Adrenal gland (tissue), 12 donors: Measurements from ENCODE around the gene OR52A1. TPM values are rescaled to one million over a fixed set of nuclear protein-coding genes. Genes with fewer than 3 reads are reported as not detected.

Experiments
- DNase-seq, 7 donors: peaks; one replicate each; pipeline ENCODE4 v3.0.0-alpha.2; 2019 to 2020
- H3K27ac ChIP-seq, 5 donors: fragments of 200-600 bp; sonication (generic) in 4 of 5; 1 replicate in 3 of 5; 2 replicates in 2 of 5; pipeline versions ENCODE4 v1.5.1 to v1.8.0; 2016 to 2020; ENCODE audit warnings: mild to moderate bottlenecking in 1 of 5
- H3K27me3 ChIP-seq: fragments of 200-600 bp; 2 replicates; pipeline ENCODE4 v1.8.0; 2021
- H3K36me3 ChIP-seq, 2 donors: fragments of 200-600 bp; replicated peaks in 1 of 2; 1 replicate in 1 of 2; 2 replicates in 1 of 2; pipeline versions ENCODE4 v1.5.1 to v1.8.0; 2018 to 2022
- H3K4me1 ChIP-seq, 2 donors: fragments of 200-600 bp; replicated peaks in 1 of 2; 1 replicate in 1 of 2; 2 replicates in 1 of 2; pipeline versions ENCODE4 v1.5.1 to v1.8.0; 2018 to 2021
- H3K4me3 ChIP-seq, 4 donors: fragments of 200-600 bp; sonication (generic) in 3 of 4; one replicate each; pipeline ENCODE4 v1.5.1; 2016 to 2018
- H3K9me3 ChIP-seq, 3 donors: fragments of 200-600 bp; sonication (generic) in 1 of 3; replicated peaks in 1 of 3; 1 replicate in 2 of 3; 2 replicates in 1 of 3; pipeline versions ENCODE4 v1.5.1 to v1.8.0; 2016 to 2021
- CTCF ChIP-seq, 6 experiments: fragments of 450-650 bp in 4 of 6; fragments of 200-600 bp in 2 of 6; sonication (generic) in 1 of 6; IDR thresholded peaks; 1 replicate in 5 of 6; 2 replicates in 1 of 6; pipeline versions ENCODE4 v1.5.1 to v1.8.0; 2016 to 2021; ENCODE audit warnings: antibody characterized with exemption in 6 of 6, mild to moderate bottlenecking in 2 of 6, moderate library complexity in 1 of 6
- POLR2A ChIP-seq, 2 donors: fragments of 450-650 bp; IDR thresholded peaks; one replicate each; pipeline ENCODE4 v1.6.1; 2017; ENCODE audit warnings: antibody characterized with exemption in 2 of 2, mild to moderate bottlenecking in 2 of 2, moderate library complexity in 1 of 2
- WGBS, 4 donors: extraction: QIAGEN DNeasy Blood & Tissue Kit in 2 of 4; methylation state at CpG; one replicate each; pipeline versions ENCODE4 v1.1.5 to v1.1.7; 2013 to 2017; 5-methylcytosine and 5-hydroxymethylcytosine counted together
- intact Hi-C, 2 donors: fragments of 100-400 bp; cut with DNase I; formaldehyde crosslinking; loops; one replicate each; pipeline versions ENCODE4 v1.14.1 to v1.15.0; 2022 to 2023
- polyA plus RNA-seq, 3 donors: library from polyadenylated mRNA; stranded (reverse); fragments of 200-250 nt in 2 of 3; fragments of 350-450 nt in 1 of 3; fragmentation: Illumina TruSeq in 1 of 3; extraction: RNeasy Lipid Tissue Mini Kit (QIAGEN cat#74804) in 1 of 3; gene quantifications; one replicate each; pipeline ENCODE4 v1.2.3, GENCODE V29; 2013 to 2014
- total RNA-seq, 9 donors: library from RNA; depleted of rRNA in 4 of 9; stranded (reverse); fragments of >200 nt in 4 of 9; fragments of 120-200 nt in 1 of 9; fragmentation: NEBNext Ultra II Directional in 1 of 9; extraction: Animal tissue kit (Norgen Biotek cat#: 25700) in 1 of 9; gene quantifications; one replicate each; pipeline versions ENCODE4 v1.1.0 to v1.2.4, GENCODE V29; 2013 to 2023
- donor health status: healthy with polysubstance abuse.
- donor health status: Bipolar disorder and iron deficiency.
- donor health status: DM: yes; HTN: yes; CAD: no.
- donor health status: DM: no; HTN: no; CAD: no.
- donor health status: DM: no; HTN: no; CAD: no.
- donor health status: DM: yes; HTN: yes; CAD: no.

Gene OR52A1
- total and polyA plus RNA-seq, 12 donors: not detected

- no peaks in the 10 kb centered on the region for H3K9me3 ChIP-seq
- no peak for DNase-seq
- no peaks in the 10 kb centered on the region for H3K27me3 ChIP-seq
- TF ChIP-seq POLR2A (IDR thresholded peaks at IDR 0.05) (no peak), CTCF (IDR thresholded peaks at IDR 0.05) (no peak)
- no peaks in the 10 kb centered on the region for H3K4me1 ChIP-seq
- H3K36me3 ChIP-seq: no peaks in the 10 kb centered on the region
- 47 to 49% (median 48%) methylated on average over 2 of the region's 2 CpGs for WGBS, 4 donors
- no peak overlapping the region for H3K27ac ChIP-seq
- no peak overlapping the region for H3K4me3 ChIP-seq
- intact Hi-C loops: loop anchor here in 1 of 2 donors (10.0 kb wide), 1 partner anchor 255 kb away; the partner anchor contains the start of gene OR51M1
Measured at GRCh38 chr11:5129457-5129877, 25.1 kb downstream of the OR52A1 start.

- no peak overlapping the region for H3K4me3 ChIP-seq
- no peak overlapping the region for H3K27ac ChIP-seq
- H3K4me1 ChIP-seq: no peaks in the 10 kb centered on the region
- TF ChIP-seq POLR2A (IDR thresholded peaks at IDR 0.05) (no peak), CTCF (IDR thresholded peaks at IDR 0.05) (no peak)
- intact Hi-C loops: loop anchor here in 1 of 2 donors (5.0 to 10.0 kb wide), 2 partner anchors 260 to 682 kb away; partner anchors contain the start of genes OR51M1 and OR52N2
- no peaks in the 10 kb centered on the region for H3K36me3 ChIP-seq
- DNase-seq: no peak
- 48 to 70% (median 56%) methylated on average over 4 of the region's 4 CpGs for WGBS, 4 donors
- no peaks in the 10 kb centered on the region for H3K27me3 ChIP-seq
- H3K9me3 ChIP-seq: no peaks in the 10 kb centered on the region
Measured at GRCh38 chr11:5124891-5125620, 29.5 kb downstream of the OR52A1 start.

GRCh38 chr11:5123802-5124521 lies 30.6 kb downstream of the OR52A1 start:
- Histone ChIP-seq H3K4me1 (no peaks in the 10 kb centered on the region), H3K9me3 (no peaks in the 10 kb centered on the region), H3K4me3 (no peak overlapping the region), H3K36me3 (no peaks in the 10 kb centered on the region), H3K27me3 (no peaks in the 10 kb centered on the region), H3K27ac (no peak overlapping the region)
- WGBS, 4 donors: 3 to 13% (median 5%) methylated on average over 4 of the region's 4 CpGs
- TF ChIP-seq CTCF (IDR thresholded peaks at IDR 0.05): peak; percentile 60 to 84 (median 75)
- TF ChIP-seq POLR2A (IDR thresholded peaks at IDR 0.05): no peak
- peak; percentile 43 to 87 (median 67) for DNase-seq
- intact Hi-C loops: loop anchor here in 1 of 2 donors (5.0 to 10.0 kb wide), 2 partner anchors 261 to 683 kb away; partner anchors contain the start of genes OR51M1 and OR52N2

- intact Hi-C loops: no loop called here
- WGBS, 4 donors: 82 to 89% (median 83%) methylated on average over 1 of the region's 1 CpG
Measured at GRCh38 chr11:5118893-5119292, 35.7 kb downstream of the OR52A1 start.

More at GRCh38 chr11:5118893-5119292, 35.7 kb downstream of the OR52A1 start:
- Histone ChIP-seq H3K9me3 (no peaks in the 10 kb centered on the region), H3K4me1 (no peaks in the 10 kb centered on the region), H3K4me3 (no peak overlapping the region), H3K27me3 (no peaks in the 10 kb centered on the region), H3K36me3 (no peaks in the 10 kb centered on the region), H3K27ac (no peak overlapping the region)
- TF ChIP-seq CTCF (IDR thresholded peaks at IDR 0.05) (no peak), POLR2A (IDR thresholded peaks at IDR 0.05) (no peak)
- no peak for DNase-seq
